Activated T-cell treated with anti-CD3 and anti-CD28 coated beads, Interleukin-2, amount 50 U/mL, for 4 hours (primary cell): ENCODE measurements around the gene HS3ST4. TPM values are rescaled to one million over a fixed set of nuclear protein-coding genes. Genes with fewer than 3 reads are reported as not detected.

Experiments used
- ATAC-seq, 2 donors: fragments of 200-7000 bp; cut with Tn5 transposase; one replicate each; pipeline ENCODE4 v1.10.0; 2021
- DNase-seq: peaks from one replicate; pipeline ENCODE4 v3.0.0-alpha.2; 2020
- H3K27me3 Mint-ChIP-seq: one replicate; pipeline ENCODE4 v1.8.0; 2021; ENCODE audit warnings: low read depth, mixed read lengths
- H3K36me3 Mint-ChIP-seq: one replicate; pipeline ENCODE4 v1.8.0; 2022; ENCODE audit warnings: mixed read lengths; ENCODE audit not compliant: insufficient read depth
- H3K4me1 Mint-ChIP-seq: one replicate; pipeline ENCODE4 v1.8.0; 2021; ENCODE audit warnings: low read depth, mixed read lengths
- H3K4me3 Mint-ChIP-seq: one replicate; pipeline ENCODE4 v1.8.0; 2021; ENCODE audit warnings: mild to moderate bottlenecking, moderate library complexity, mixed read lengths
- H3K9me3 Mint-ChIP-seq: one replicate; pipeline ENCODE4 v1.8.0; 2021; ENCODE audit warnings: mixed read lengths
- total RNA-seq, 3 donors: library from RNA; stranded (reverse); gene quantifications; one replicate each; pipeline ENCODE4 v1.2.1, GENCODE V29; 2021

HS3ST4 gene
- total RNA-seq, 3 donors from 2014 or later, result not detected

GRCh38 chr16:26178298-26178697, 486.5 kb downstream of the HS3ST4 start:
- H3K36me3 Mint-ChIP-seq, result no peaks in the 10 kb centered on the region

GRCh38 chr16:26186091-26186615, 494.4 kb downstream of the HS3ST4 start:
- DNase-seq (no peak), ATAC-seq (no peak)
- Mint-ChIP-seq H3K4me3 (no peak overlapping the region), H3K27me3 (peaks cover 12% of the 10 kb centered on the region), H3K9me3 (no peaks in the 10 kb centered on the region), H3K4me1 (no peaks in the 10 kb centered on the region), H3K36me3 (no peaks in the 10 kb centered on the region)

More at GRCh38 chr16:26178298-26178697, 486.5 kb downstream of the HS3ST4 start:
- H3K9me3 Mint-ChIP-seq, result no peaks in the 10 kb centered on the region
- H3K4me3 Mint-ChIP-seq, result no peak overlapping the region
- no peaks in the 10 kb centered on the region for H3K4me1 Mint-ChIP-seq
- DNase-seq (no peak), ATAC-seq (no peak)
- peaks cover 12% of the 10 kb centered on the region for H3K27me3 Mint-ChIP-seq
